GOT3 (cell line): ENCODE results near the gene PBRM1.
A peak's percentile ranks its signal among the peaks of the same experiment; 100 is the strongest.
"Not testable (repeated sequence)": the region's sequence is repeated elsewhere in the genome, so short reads cannot be mapped to it uniquely, and the experiment has no call there.

ENCODE experiments used
- DNase-seq: peaks from one replicate; lab custom pipeline; 2025; ENCODE audit warnings: mixed read lengths; lab: John Stamatoyannopoulos, UW

Gene PBRM1

DNA sequence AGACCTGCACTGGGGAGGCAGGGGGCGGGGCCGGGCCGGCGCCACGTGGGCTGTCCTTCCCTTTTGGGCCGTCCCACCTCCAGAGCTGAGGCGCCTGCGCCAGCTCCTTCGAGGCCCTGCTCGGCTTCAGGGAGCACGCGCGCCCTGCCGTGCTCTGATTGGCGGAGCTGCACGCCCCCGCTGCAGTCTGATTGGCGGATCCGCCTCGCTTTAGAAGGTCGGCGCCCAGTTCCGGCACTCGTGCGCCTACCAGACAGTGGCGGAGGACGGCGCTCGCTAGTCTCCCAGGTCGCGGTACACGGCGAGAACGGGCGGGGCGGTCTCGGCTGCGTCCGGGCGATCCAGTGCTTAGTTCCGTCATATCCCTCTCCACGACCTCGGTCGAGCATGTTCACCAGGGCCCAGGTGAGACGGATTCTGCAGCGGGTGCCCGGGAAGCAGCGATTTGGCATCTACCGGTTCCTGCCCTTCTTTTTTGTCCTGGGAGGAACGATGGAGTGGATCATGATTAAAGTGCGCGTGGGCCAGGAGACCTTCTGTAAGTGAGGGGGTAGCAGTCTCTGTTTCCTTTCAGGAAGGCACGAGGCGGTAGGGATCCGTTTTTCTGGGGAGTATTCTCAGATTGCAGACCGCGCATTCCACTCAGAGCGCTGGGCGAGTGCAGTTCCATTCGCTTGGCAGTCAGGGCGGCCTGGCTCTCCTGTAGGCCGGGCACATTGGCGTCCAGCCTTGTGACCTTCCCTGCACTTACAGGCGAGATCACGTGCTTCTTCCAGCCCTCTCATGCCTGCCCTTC lies 149.1 kb downstream of the PBRM1 start, which contains the start of gene UQCC5:
Gene UQCC5, plus strand, starts transcription at position 237 of the 796 bp plus-strand sequence. Its CDS starts 151 bp downstream, at position 388.
- DNase-seq, result peak; percentile 93

GRCh38 chr3:52536112-52536368 lies 149.7 kb downstream of the PBRM1 start:
- no peak for DNase-seq

GRCh38 chr3:52535411-52536111 lies 150.2 kb downstream of the PBRM1 start:
- DNase-seq, result no peak

DNA sequence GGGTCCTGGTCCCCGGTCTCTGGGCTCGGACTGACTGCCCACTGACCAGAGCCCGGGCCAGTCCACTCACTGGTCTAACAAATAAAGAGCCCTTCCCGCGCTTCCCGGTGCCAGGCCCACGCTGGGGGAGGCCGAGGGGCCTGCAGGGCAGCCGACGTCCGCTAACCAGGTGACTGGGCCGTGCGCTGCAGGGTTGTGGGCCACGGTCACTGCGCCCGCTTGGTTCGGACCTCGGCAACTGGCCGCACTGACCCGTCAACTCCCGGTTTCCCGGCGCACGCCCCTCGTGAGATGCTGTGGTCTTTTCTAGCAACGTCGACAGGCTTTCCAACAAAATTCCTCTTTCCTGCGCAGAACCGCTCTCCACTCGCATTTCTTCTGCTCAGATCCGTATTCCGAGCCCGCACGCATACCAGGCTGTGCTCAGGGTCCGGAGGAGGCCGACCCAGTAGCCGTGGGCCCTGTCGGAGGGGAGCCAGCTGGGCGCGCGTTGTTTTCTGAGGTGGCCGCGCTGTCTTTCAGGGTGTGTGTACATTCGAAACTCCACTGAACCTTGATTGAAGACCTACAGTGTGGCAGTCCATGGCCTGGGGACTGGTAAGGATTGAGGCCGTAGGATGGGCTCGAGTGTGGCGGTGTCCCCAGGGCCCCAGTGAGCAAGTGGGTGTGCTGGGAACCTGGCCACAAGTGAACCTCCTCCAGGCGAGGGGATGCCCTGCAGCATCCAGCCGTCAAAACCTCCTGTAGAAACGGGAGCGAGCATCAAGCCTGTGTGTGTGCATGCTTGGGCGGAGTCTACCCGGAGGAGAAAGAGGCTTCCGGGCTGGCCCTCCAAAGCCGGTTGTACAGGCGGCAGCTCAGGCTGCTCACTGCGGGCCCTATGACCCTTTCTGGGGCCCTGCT lies 151.2 kb downstream of the PBRM1 start:
- no peak for DNase-seq

DNA sequence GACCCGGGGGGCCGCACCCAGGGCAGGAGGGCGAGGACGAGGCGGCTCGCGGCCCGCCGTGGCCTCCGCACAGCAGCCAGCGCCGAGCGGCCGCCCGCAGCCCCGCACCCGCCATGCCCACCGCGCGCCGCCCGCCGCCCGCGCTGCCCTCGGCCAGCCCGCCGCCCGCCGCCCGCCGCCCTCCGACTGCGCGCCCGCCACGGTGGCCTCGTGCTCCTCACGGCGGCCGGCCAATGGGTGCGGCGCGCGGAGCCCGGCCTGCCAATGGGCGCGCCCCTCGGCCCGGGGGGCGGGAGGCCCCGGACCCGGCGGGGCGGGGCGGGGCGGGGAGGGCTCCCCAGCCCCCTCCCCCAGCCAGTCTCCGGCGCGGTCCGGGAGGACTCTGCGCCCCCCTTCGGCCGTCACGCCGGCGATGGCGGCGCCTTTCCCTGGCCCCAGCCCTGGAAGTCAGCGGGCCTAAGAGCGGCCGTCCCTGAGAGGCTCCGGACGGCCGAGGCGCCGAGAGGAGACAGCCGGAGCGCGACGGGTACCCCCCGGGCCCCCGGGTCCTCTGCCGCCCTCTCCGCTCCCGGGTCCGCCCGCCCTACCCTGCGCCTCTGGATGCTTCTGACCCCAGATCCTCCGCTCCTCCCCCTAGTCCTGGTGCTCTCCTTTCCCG lies 152.0 kb downstream of the PBRM1 start, which contains the start of gene NT5DC2:
Gene NT5DC2, minus strand, starts transcription at position 235 of the 658 bp plus-strand sequence. Its CDS starts 120 bp downstream, at position 115.
- no peak for DNase-seq

GRCh38 chr3:52532838-52533622 lies 152.7 kb downstream of the PBRM1 start:
- DNase-seq, result no peak

DNA sequence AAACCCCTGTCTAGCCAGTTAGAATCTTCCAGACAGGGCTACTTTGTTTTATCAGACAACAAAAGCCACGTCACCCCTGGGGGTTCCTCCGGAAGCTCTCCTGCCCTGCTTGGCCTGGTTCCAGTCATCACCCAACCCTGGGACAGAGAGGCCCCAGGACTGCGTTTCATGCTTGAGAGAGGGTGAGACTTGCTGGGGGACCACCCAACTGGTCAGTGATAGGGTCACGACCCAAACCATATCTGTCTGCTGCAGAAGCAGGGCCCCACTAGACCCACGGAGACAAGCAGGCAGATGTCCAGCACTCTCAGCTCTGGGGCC lies 153.2 kb downstream of the PBRM1 start:
- DNase-seq, result no peak

DNA sequence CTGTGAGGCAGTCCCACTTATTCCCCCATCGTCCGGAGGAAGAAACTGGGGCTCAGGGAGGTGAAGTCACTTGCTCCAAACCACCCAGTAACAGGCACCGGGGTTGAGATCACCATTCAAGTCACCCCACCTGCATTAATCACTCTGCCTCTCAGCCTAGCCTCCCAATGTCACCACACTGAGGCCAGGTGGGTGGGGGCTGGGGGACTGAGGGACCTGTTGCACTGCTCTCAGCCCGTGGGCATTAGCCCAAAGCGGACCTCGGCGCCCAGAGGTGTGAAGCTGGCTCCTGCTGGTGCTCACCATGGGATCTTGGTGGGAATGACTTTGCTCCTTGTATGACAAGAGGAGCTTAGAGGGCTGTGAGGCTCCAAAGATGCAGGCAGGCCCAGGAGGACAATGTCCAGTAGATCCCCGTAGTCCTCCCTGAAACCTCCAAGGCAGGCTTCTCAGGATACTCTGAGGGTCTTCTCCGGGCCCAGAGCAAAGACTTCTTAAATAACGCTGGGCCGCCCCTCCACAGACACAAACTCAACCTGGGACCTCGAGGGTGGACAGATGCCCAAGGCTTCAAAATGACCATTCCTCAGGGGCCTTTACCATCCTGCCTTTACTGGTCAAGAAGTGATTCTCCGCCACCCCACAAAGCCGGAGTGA lies 153.7 kb downstream of the PBRM1 start:
- no peak for DNase-seq

DNA sequence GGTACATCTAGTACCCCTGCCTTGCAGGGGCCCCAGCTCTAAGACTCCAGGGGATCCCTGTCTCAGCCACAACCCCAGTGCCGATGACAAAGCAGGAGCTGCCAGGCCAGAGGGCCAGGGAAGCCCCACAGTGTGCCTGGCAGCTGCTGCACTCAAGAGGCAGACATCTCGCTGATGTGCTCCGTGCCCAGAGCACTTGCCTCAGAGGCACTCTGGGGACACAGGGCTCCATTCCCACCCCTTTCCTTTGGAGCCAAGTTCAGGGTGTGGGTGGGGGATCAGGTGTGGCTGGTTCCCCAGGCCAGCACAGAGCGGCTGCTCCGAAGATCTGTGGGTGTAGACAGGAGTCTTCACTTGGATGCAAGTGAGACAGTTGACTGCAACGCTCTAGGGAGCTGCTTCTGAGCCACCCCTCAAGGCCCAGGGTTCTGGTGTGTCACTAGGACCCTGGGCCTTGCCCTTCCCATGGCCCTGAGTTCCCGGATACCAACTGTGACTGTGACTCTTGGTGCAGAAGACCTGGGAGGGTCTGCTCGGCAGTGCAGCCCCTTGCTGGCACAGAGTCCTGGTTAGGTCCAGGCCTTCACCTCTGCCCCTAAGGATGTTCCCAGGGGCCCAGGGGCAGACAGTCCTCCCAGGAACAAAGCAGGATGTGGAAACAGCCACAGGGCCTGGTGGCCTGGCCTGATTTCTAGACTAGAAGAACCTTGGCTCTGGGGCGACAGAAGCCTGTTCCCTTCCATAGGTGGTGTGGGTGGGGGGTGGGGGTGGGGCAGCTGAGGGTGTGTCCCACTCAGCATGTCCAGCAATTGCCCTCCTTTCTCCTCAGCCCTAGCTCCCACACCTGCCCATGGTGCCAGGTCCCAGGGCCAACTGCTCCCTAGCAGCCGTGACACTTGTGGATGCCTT lies 154.5 kb downstream of the PBRM1 start:
- no peak for DNase-seq

DNA sequence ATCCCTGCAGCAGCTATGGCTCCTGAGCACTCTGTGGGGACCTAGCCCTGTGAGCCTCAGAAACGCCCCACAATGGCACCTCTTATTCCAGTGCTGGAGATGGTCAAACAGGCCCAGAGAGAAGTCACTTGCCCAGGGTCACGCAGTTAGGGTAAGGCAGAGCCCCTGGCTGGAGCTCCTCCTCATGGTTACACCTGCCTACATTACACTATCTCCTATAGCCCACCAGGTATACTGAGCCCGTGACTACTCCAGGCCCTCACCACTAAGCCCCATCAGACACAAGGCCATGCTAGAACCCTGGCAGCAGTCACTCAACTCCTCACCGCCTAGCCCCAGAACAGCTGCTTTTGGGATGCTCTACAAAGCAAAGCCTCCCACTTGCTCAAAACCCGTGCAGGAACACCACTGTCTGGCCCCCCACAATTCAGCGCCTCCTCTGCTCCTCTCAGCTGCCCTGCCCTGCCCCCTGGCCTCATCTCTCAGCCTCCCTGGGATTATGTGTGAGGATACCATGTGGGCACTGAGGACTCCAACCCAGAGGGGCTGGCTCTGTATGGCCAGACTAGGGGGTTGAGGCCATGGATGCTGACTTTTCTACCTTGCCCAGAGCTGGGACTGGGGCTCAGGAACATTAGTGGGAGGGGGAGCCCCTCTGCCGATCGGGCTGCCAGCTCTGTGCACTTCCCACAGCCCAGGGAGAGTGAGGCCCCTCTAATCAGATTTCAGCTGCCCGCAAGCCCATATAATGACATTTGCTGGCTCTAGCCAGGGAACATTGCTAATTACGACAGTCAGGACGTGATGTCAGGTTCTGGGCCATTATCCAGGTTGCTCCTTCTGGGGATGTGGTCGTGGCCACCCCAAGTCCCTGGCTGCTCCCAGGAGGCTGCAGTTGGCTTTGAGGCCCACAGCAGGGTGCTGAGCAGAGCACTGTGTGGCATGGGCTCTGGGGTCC lies 156.1 kb downstream of the PBRM1 start:
- DNase-seq, result no peak

- DNase-seq, result no peak
Observed at GRCh38 chr3:52528586-52529375, 156.9 kb downstream of the PBRM1 start.

GRCh38 chr3:52527732-52528585 lies 157.8 kb downstream of the PBRM1 start:
- DNase-seq, result no peak

DNA sequence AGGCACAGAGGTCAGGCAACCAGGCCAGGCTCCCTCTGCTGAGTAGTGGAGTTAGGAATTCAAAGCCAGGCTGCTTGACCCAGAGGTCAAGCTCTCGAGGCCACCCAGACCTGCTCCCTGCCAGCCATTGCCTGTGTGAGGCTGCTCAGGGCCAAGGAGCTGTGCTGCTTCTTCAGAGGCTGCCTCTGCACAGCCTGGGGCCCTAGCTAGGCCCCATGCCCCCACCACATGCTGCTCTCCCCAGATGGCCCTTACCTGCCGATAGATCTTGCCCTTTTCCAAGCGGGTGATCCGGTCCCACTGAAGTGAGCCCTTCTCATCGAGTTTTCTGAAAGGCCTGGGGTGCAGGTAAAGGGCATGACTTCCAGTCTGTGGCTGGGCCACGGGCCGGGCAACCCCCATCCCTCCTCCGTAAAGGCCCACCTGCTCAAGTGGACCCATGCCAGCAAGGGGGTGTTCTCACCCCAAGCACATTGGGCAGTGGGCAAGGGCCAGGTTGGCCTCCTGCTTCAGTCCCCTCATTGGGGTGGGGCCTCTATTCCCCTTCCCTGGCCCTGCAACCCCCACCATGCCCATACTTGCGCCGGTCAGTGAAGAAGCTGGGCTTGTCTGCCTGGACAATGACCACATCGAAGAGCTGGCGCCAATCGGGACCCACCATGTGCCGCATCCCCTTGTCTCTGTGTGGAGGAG lies 158.5 kb downstream of the PBRM1 start:
- DNase-seq, result no peak

DNA sequence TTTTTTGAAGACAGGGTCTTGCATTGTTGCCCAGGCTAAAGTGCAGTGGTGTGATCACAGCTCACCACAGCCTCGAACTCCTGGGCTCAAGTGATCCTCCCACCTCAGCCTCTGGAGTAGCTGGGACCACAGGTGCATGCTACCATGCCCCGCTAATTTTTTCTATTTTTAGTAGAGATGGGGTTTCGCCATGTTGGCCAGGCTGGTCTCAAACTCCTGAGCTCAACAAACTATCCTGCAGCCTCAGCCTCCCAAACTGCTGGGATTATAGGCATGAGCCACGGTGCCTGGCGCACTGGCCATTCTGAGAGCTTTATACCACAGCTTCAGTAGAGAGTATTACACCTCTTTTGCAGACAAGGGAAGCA lies 159.1 kb downstream of the PBRM1 start:
- DNase-seq, result not testable (repeated sequence)

GRCh38 chr3:52525680-52526561 lies 159.8 kb downstream of the PBRM1 start:
- DNase-seq, result no peak
